Stimulated activated CD8-positive, alpha-beta memory T cell treated with anti-CD3 and anti-CD28 coated beads, Interleukin-15, amount 100 ng/mL, for 24 hours (primary cell): ENCODE data around the gene PRKCH.

Source experiments
- DNase-seq: peaks from one replicate; pipeline ENCODE4 v3.0.0-alpha.2; 2020; ENCODE audit warnings: low read depth

The PRKCH gene

GRCh38 chr14:61553730-61554641, 232.6 kb downstream of the PRKCH start:
- DNase-seq, result no peak

- DNase-seq, result no peak
These were observed 233.9 kb downstream of the PRKCH start for GRCh38 chr14:61555056-61555838.

GRCh38 chr14:61556455-61556854, 235.1 kb downstream of the PRKCH start:
- DNase-seq, result no peak

GRCh38 chr14:61557262-61557661, 235.9 kb downstream of the PRKCH start:
- DNase-seq, result no peak

GRCh38 chr14:61557854-61558253, 236.5 kb downstream of the PRKCH start:
- no peak for DNase-seq

- DNase-seq, result no peak
These were observed 236.9 kb downstream of the PRKCH start for GRCh38 chr14:61558271-61558670.

- DNase-seq, result no peak
These were observed 238.3 kb downstream of the PRKCH start for GRCh38 chr14:61559641-61560201.

- no peak for DNase-seq
These were observed 238.9 kb downstream of the PRKCH start for GRCh38 chr14:61560323-61560722.

- no peak for DNase-seq
These were observed 239.7 kb downstream of the PRKCH start for GRCh38 chr14:61561104-61561503.

- DNase-seq, result no peak
These were observed 240.4 kb downstream of the PRKCH start for GRCh38 chr14:61561657-61562276.

- no peak for DNase-seq
These were observed 241.2 kb downstream of the PRKCH start for GRCh38 chr14:61562321-61563161.

- DNase-seq, result no peak
These were observed 241.8 kb downstream of the PRKCH start for GRCh38 chr14:61563162-61563511.

- DNase-seq, result no peak
These were observed 242.7 kb downstream of the PRKCH start for GRCh38 chr14:61563880-61564617.

GRCh38 chr14:61564618-61565091, 243.3 kb downstream of the PRKCH start:
- no peak for DNase-seq

GRCh38 chr14:61565181-61565580, 243.8 kb downstream of the PRKCH start:
- DNase-seq, result no peak

- no peak for DNase-seq
These were observed 244.6 kb downstream of the PRKCH start for GRCh38 chr14:61565836-61566536.

- DNase-seq, result no peak
These were observed 245.3 kb downstream of the PRKCH start for GRCh38 chr14:61566537-61567225.

GRCh38 chr14:61567838-61568571, 246.6 kb downstream of the PRKCH start:
- no peak for DNase-seq

- DNase-seq, result no peak
These were observed 247.2 kb downstream of the PRKCH start for GRCh38 chr14:61568572-61569011.
